ENCODE results near the gene NCK1.

The NCK1 gene

DNA sequence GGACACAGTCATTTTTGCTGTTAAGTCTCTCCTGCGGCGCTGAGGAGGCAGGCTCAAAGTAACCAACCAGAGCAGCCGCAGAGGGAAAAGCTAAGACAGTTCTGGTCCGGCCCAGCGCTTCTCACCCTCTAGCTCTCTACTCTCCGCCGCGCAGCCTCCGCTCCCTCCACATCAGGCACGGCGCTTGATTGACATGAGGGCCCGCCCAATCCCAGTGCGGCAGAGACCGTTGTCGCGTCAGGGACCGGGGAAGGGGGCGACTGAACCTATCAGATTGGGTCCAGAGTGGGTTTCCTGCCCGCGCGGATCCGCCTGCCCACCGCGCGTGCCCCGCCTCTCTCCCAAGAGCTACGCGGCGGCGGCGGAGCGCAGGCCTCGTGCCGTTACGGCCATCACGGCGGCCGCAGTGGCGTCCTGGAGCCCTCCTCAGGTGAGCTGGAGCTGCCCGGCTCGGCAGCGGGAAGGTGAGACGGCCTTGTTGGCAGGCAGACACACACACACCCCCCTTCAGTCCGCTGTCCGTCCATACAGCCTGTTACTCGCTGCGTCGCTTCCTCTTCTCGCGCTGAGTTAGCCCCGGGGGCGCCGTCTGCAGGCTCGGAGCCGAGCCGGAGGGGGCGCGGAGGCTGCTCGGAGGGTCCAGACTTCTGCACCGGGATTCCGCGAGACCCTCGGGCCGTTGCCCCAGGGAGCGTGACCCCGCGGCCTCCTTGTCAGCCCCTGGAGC, at the start of gene NCK1:
Gene NCK1, plus strand, starts transcription at position 319 of the 727 bp plus-strand sequence. CDS start 65,794 bp downstream, outside the sequence.
- peak; percentile 99 for DNase-seq (ENCODE audit: low read depth)

GRCh38 chr3:136817448-136817847, 44.6 kb upstream of the NCK1 start:
- DNase-seq (ENCODE audit: low read depth), result peak; percentile 56

DNA sequence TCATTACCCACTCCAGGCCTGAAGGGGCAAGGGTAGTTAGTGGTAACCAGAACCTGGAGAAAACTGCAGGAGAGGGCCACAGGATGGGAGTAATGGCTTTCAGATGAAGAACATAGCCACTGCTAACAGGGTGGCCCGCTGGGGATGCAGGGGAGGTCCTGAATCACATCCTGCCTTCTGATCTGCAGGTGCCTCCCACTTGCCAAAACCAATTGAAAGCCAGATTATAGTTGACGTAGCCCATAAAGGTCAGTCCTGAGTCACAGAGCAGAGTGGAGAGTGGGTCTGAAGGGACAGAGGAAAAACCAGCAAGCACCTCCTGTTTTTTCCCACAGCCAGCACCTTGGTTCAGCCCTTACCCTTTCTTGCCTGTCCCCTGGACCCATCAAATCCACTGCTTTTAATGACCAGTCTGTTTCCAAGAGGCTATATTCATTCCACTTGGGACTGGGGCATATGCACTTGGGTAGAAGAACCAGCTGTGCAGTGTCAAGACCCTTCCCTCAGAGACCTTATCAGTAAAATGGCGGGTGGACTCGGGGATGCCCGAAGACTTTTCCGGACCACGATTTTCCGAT, 43.7 kb upstream of the NCK1 start:
- DNase-seq (ENCODE audit: low read depth), result peak; percentile 87

DNA sequence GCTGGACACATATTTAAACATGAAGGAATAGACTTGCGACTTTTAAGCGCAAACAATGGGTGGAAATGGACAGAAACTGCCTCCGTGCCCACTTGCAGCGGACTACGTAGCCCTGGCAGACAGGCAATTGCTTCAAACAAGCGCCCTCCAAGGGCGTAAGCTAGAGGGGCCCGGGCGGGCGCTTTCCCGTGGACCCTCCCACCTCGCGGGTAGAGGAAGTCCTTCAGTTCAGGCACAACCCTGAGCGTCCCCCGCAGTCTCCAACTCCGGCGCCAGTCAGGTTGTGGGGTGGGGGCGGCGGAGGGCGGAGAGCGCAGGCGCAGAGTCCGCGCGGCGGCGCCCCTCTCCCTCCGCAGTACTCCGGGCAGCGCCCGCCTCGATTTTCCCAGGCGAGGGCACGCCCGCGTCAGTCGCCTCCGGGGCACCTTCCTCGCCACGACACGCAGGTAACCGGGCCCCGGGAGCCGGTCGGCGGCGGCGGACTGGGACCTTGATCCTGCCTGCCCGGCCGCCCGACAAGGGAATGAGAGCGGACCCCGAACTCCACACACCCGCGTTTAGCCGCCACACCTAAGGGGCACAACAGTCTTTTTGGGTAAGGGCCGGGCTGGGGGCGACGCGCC, 43.1 kb upstream of the NCK1 start, which contains the start of gene SLC35G2:
Gene SLC35G2, plus strand, starts transcription at position 358 of the 623 bp plus-strand sequence. CDS start 35,335 bp downstream, outside the sequence.
- peak; percentile 57 for DNase-seq (ENCODE audit: low read depth)

GRCh38 chr3:136819392-136819730, 42.6 kb upstream of the NCK1 start:
- peak; percentile 81 for DNase-seq (ENCODE audit: low read depth)

DNA sequence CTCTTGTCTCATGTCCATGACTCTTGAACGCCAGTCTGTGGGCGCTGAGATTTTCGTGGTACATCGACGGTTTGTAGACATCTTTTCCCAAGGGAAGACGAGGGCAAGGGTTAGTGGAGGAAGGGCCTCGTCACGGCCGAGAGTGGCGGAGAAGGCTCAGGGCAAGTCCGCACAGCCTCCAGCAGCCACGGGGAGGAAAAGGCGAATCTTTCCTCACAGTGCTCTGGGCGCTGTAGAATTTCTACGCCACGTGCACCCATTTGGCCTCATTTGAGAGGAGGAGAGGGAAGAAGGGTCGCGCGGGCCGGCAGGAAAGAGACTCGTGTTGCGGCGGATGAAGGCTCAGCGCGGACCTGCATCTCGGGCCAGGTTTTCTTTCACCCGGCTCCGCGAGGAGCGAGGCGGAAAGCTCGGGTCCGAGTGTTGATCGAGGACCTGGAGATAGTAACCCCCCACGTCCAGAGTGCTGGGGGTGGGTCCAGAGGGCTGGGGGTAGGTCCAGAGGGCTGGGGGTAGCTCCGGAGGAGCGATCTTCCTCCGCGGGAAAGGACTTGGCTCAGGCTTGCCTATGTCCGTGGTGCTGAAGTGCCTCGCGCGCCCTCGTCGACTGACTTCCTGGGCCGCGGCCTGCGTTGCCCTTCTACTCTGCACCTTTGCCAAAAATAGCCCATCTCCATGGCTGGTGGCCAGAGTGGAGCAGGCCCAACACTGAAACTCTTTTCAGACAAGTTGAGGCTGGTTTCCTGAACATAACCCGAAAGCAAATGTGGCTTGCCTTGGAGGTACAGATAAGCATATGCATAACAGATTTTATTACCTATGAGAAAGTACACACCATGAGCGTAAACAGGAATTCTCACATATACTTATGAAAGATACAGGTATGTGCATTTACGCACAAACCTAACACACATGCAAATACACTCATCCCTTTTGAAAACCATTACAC, 42.0 kb upstream of the NCK1 start:
- DNase-seq (ENCODE audit: low read depth), result peak; percentile 61

DNA sequence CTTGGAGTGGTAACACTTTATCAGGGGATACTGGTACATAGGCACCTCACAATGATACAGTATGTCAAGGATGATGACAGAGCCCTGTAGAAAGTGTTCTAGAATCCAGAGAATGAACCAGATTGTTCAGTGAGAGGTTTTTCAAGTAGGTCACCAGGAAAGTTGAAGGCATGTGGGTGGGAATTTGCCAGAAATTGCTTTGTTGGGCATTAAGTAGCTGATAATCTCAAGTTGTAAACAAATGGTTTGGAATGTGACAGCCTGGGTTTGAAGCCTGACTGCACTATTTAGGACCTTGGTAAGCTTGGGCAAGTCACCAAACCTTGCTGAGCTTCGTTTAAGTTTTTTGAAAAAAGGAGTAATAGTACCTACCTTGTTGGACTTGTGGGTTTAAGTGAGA, 30.5 kb upstream of the NCK1 start:
- DNase-seq (ENCODE audit: low read depth), result peak; percentile 22

DNA sequence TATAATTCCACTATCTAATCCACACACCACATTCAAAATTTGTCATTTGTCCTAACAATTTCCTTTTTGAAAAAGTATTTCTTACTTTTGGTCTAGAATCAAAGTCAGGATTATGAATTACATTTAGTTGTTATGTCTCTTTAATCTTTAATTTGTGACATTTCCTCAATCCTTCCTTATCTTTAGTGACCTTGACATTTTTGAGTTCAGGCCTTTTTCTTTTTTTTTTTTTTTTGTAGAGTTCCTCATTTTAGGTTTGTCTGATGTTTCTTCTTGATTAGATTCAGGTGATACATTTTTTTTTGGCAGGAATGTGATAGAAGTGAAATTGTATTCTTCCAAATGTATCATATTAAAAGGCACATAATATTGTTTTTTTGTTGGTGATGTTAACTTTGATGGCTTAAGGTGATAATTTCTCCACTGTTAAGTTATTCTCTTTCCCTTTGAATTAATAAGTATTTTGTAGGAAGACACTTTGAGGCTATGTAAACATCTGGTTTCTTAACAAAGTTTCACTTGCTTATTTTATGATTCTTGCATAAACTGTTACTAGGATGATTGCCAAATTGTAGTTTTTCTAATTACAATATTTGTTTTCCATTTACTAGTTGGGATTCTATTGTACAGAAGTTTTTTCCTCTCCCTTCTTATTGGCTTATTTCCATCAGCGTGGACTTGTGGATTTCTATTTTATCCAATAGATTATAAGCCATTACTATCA, 26.8 kb upstream of the NCK1 start:
- DNase-seq (ENCODE audit: low read depth), result no peak

DNA sequence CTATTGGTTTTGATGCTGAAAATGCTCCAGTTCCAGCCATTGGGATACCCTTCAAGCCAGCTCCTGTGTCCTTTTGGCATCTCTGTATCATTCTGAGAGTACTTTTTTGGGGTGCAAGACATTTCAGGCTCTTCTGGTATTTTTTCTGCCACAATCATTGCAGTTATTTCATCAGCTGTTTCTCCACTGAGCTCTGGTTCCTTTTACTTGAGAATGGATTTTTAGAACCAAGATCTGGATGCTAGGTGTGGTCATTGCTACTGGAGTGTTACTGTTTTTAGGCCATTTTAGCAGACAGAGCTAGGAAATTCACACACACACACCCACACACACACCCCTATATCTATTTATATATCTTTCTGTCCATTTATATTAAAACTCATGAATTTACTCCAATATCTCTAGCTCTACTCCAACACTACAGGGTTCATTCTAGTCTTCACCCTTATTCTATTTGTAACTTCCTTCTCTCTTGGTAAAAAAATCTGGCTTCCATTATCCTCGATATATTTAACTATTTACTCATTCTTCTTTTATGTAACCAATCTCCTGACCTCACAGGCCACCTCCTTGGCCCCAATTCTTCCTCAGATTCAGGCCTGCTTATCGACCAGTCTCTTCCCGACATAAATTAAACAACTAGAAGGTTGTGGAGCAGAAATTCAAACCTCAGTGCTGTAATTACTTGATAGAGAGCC, 26.0 kb upstream of the NCK1 start:
- DNase-seq (ENCODE audit: low read depth), result peak; percentile 57

- peak; percentile 45 for DNase-seq (ENCODE audit: low read depth)
These were observed 25.4 kb upstream of the NCK1 start for GRCh38 chr3:136836511-136837156.

- peak; percentile 63 for DNase-seq (ENCODE audit: low read depth)
These were observed 23.1 kb upstream of the NCK1 start for GRCh38 chr3:136838641-136839555.

DNA sequence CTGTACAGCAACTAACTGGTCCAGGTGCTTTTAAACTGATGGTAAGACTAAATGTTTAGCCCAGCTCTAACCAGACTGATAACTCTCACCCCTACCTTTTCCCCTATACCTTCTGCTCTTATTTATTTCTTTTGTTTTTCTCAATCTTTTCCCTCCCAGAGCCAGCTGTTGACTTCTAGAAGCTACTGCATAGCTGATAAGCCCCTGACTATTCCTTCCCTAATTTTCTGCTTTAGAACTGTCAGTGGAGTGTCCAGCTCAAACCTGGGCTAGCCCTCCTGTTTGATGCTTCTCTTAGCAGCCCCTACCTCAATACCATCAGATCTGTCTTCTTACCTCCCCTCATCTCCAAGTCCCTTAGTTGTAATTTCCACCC, 22.5 kb upstream of the NCK1 start:
- DNase-seq (ENCODE audit: low read depth), result no peak

DNA sequence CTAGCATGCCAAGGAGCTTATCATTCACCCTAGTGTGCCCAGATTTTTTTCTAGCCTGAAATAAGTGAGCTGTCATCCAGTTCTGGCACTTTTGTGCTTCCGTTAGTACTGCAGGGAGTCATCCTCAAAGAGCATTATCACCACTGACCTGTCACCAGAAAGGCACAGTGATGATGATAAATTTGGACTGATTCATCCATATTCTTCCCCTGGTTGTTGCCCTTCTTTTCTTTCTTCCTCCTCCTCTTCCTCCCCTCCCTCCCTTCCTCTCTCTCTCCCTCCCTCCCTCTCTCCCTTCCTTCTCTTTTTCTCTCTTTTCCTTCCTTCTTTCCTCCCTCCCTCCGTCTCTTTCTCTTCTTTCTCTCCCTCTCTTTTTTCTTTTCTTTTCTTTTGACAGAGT, 21.8 kb upstream of the NCK1 start:
- DNase-seq (ENCODE audit: low read depth), result peak; percentile 7

DNA sequence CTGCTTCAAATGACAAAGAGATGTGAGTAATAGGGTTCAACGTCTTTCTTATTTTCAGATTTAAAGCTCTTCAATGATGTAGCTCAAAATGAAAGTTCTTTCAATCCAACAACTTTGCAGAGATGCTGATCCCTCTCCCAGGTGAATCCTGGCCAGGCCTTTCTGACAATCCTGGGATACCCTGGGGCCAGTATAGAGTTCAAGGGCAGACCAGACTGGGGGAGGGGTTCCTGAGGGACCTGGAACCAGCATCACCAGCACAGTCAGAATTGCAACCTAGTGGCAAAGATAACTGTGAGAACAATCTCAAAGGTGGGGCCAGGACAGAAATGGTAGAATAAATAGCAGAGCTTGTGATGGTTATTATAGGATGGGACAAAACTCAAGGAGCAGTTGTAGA, 19.7 kb upstream of the NCK1 start:
- DNase-seq (ENCODE audit: low read depth), result no peak

DNA sequence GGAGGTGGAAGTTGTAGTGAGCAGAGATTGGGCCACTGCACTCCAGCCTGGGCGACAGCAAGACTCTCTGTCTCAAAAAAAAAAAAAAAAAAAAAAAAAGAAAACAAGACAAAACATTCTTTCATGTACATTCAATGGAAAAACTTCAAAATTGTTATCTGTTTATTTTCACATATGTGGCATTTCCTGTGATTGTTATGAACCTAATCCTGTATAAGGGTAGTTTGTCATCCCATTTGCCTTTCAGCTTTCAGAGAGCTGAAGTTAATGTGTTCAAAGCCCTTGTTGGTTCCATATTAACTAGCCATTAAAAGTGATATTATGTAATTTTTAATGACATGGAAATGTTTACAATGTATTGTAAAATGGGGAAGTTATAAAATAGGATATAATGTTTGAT, 17.3 kb upstream of the NCK1 start:
- peak; percentile 3 for DNase-seq (ENCODE audit: low read depth)

GRCh38 chr3:136852180-136852579, 9.8 kb upstream of the NCK1 start:
- DNase-seq (ENCODE audit: low read depth), result no peak

GRCh38 chr3:136856665-136857064, 5.3 kb upstream of the NCK1 start:
- DNase-seq (ENCODE audit: low read depth), result no peak

DNA sequence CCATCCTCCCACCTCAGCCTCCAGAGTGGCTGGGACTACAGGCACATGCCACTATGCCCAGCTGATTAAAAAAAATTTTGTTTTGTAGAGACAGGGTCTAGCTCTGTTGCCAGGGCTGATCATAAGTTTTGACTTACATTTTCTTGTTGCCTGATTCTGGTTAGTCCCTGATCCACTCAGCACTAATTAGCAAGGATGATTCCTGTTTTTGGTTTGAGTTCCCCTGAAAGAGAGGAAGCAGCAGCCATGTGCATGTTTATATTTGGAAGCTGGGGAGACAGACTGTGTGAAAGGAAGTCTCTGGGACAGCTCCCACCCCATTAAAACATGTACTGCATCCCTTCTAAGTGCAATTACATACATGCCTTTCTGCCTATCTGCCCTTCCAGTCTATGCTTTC, 3.6 kb upstream of the NCK1 start:
- peak; percentile 57 for DNase-seq (ENCODE audit: low read depth)

DNA sequence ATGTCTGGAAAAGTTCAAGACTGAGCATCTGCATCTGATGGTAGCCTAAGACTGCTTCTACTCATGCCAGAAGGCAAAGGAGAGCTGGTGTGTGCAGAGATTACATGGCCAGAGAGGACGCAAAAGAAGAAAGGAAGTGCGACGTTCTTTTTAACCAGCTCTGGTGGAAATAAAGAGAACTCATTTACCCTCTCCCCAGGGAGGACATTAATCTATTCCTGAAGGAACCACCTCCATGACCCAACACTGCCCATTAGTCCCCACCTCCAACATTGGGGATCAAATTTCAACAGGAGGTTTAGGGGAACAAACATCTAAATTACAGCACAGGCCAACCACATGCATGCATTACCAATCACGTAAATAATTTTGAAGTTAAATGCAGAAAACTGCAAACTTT, 1.5 kb upstream of the NCK1 start:
- DNase-seq (ENCODE audit: low read depth), result peak; percentile 15

All from EH (cell line).